Spleen (tissue), 7 donors: ENCODE measurements around the gene PRSS27.

Source experiments
- POLR2A ChIP-seq, 3 donors: fragments of 450-650 bp; IDR thresholded peaks; one replicate each; pipeline ENCODE4 v1.5.1; 2017; ENCODE audit warnings: antibody characterized with exemption in 3 of 3, mild to moderate bottlenecking in 1 of 3
- POLR2AphosphoS5 ChIP-seq, 3 donors: sonication (generic); formaldehyde crosslinking; IDR thresholded peaks; one replicate each; pipeline ENCODE4 v1.5.1; 2017; ENCODE audit warnings: antibody characterized with exemption in 3 of 3
- TF ChIP-seq, protein P1 (sequence below), 11 experiments: fragments of 200-600 bp in 7 of 11; fragments of 450-650 bp in 4 of 11; sonication (generic) in 4 of 11; IDR thresholded peaks in 8 of 11; conservative IDR thresholded peaks in 3 of 11; 1 replicate in 7 of 11; 2 replicates in 4 of 11; pipeline versions ENCODE4 v1.4.0 to v1.8.0; 2016 to 2021; ENCODE audit warnings: antibody characterized with exemption in 11 of 11, inconsistent platforms in 4 of 11, mild to moderate bottlenecking in 1 of 11
- donor health status: DM: no; HTN: no; CAD: no; lungs with moderate emphysema.
- donor health status: DM: no; HTN: no; CAD: no.
- donor health status: DM: no; HTN: no; CAD: no.

DNA sequence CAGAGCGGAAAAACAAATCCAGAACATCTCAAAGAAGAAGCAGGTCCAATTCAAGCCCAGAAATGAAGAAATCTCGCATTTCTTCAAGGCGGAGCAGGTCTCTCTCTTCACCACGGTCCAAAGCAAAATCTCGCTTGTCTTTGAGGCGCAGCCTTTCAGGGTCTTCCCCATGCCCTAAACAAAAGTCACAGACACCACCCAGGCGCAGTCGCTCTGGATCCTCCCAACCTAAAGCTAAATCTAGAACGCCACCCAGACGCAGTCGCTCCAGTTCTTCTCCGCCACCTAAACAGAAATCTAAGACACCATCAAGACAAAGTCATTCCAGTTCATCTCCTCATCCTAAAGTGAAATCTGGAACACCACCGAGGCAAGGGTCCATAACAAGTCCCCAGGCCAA is 42.7 kb upstream of the PRSS27 start:
- TF ChIP-seq, protein P1, sequence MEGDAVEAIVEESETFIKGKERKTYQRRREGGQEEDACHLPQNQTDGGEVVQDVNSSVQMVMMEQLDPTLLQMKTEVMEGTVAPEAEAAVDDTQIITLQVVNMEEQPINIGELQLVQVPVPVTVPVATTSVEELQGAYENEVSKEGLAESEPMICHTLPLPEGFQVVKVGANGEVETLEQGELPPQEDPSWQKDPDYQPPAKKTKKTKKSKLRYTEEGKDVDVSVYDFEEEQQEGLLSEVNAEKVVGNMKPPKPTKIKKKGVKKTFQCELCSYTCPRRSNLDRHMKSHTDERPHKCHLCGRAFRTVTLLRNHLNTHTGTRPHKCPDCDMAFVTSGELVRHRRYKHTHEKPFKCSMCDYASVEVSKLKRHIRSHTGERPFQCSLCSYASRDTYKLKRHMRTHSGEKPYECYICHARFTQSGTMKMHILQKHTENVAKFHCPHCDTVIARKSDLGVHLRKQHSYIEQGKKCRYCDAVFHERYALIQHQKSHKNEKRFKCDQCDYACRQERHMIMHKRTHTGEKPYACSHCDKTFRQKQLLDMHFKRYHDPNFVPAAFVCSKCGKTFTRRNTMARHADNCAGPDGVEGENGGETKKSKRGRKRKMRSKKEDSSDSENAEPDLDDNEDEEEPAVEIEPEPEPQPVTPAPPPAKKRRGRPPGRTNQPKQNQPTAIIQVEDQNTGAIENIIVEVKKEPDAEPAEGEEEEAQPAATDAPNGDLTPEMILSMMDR (IDR thresholded peaks at IDR 0.05 in 8 of 11, conservative IDR thresholded peaks at IDR 0.05 in 3 of 11), result no peak
- TF ChIP-seq POLR2A (IDR thresholded peaks at IDR 0.05) (no peak), POLR2AphosphoS5 (IDR thresholded peaks at IDR 0.05) (no peak)
